AG04449 (cell line): ENCODE data around the gene RBP3.
"Not testable (repeated sequence)": the region's sequence is repeated elsewhere in the genome, so short reads cannot be mapped to it uniquely, and the experiment has no call there.

ENCODE experiments used
- CTCF ChIA-PET: fragments of 350-600 bp; formaldehyde crosslinking; extraction: SDS; loops from one replicate; lab custom pipeline; 2021; ENCODE audit warnings: antibody characterized with exemption; lab: Yijun Ruan, JAX
- POLR2A ChIA-PET: fragments of 400-600, 350-600 bp; formaldehyde crosslinking; extraction: SDS; loops from one replicate; lab custom pipeline; 2020; ENCODE audit warnings: antibody characterized with exemption, inconsistent platforms; lab: Yijun Ruan, JAX
- DNase-seq: peaks from one replicate; pipeline ENCODE4 v3.0.0-alpha.2; 2010; ENCODE audit warnings: low read depth, low spot score
- H3K4me3 ChIP-seq: 2 replicates; pipeline ENCODE4 v1.5.1; 2011; ENCODE audit warnings: low read depth, mild to moderate bottlenecking, control low read depth, low read length
- TF ChIP-seq, protein P1 (sequence below): IDR thresholded peaks from one replicate; pipeline ENCODE4 v1.5.1; 2011; ENCODE audit warnings: mild to moderate bottlenecking, moderate library complexity, low read length, control low read depth, inconsistent platforms; ENCODE audit not compliant: insufficient read depth; ENCODE audit errors: missing control alignments

Gene RBP3

DNA sequence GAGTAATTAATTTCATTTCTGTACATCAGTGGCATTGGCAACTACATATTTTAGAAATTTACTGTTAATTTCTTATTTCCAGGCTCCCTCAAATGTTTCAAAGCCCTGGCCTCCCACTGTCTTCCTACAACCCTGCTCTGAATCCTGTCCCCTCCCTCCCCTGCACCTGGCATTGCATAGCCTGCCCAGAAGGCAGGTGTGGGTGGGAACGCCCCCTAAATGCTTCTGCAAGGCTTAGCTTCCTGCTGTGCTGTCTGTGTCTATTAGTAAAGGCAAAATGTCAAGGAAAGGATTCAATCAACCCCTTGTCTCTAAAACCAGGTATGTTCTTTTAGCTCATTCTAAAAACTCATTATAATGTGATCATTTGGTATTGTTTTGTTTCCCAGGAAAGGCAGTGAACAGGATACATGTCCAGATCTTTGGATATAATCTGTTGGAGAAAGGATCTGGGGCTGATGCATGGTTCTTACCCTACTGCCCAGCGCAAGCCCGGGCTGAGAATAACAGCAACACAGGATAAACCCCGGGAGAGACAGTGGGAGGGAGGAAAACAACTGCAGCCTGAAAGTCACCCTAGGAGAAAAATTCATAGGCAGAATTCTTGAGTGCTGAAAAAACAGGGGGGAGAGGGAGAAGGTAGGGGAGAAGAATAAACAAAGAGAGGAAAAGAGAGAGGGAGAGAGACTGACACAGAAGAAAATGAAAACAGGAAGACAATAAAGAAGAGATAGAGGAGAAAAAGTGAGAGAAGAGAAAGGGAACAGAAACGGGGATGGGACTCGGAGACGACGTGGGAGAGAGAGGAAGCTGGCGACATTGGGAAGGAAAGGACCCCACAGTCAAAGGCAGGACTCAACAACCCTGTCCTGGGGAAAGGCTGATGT is 35.3 kb downstream of the RBP3 start:
- ChIA-PET POLR2A (interaction anchor here (1.1 kb wide), 1 partner anchor 20 kb away, joined by 6 read pairs; no protein-coding TSS in a partner anchor), CTCF (no interaction called here)
- TF ChIP-seq, protein P1, sequence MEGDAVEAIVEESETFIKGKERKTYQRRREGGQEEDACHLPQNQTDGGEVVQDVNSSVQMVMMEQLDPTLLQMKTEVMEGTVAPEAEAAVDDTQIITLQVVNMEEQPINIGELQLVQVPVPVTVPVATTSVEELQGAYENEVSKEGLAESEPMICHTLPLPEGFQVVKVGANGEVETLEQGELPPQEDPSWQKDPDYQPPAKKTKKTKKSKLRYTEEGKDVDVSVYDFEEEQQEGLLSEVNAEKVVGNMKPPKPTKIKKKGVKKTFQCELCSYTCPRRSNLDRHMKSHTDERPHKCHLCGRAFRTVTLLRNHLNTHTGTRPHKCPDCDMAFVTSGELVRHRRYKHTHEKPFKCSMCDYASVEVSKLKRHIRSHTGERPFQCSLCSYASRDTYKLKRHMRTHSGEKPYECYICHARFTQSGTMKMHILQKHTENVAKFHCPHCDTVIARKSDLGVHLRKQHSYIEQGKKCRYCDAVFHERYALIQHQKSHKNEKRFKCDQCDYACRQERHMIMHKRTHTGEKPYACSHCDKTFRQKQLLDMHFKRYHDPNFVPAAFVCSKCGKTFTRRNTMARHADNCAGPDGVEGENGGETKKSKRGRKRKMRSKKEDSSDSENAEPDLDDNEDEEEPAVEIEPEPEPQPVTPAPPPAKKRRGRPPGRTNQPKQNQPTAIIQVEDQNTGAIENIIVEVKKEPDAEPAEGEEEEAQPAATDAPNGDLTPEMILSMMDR: no peak
- H3K4me3 ChIP-seq: peak overlapping the region; percentile 72
- DNase-seq: no peak

DNA sequence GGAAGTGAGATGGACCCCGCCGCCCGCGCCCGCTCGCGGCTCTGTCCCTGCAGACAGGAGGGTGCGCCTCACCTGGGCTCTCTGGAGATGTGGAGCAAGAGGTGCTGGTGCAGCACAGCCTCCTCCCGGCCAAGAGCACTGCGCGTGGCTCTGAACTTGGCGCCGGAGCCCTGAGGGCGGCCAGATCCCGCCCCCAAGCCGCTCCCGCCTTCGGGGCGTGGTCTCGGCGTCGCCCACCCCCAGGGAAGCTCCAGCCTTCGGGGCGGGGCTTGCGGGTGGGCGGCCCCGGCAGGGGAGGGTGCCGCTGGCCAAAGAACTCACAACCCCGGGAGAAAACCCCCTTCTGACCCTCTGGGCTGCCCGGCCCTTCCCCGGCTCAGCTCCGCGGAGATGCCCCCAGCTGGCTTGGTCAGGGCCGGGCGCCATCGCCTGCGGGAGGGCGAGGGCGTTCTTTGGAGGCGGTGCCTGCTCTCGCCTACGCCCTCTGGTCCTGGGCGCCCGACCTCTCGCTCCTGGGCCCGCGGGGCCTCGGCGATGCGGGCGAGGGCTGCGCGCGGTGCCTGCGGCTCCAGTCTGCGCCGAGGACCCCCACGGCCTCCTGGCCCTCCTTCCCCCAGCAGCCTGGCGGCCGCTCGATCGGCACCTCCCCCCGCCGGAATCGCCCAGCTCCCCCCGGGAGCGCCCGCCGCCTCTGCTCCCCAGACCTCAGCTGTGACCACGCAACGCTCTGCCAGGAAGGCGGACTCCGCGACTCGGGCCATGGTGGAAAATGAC is 36.2 kb downstream of the RBP3 start, which contains the start of gene ZNF488:
Gene ZNF488, minus strand, starts transcription at position 146 of the 774 bp plus-strand sequence. CDS start 15,464 bp downstream, outside the sequence.
- ChIA-PET CTCF (no interaction called here), POLR2A (interaction anchor here (1.1 kb wide), 1 partner anchor 19 kb away, joined by 6 read pairs; no protein-coding TSS in a partner anchor)
- no peak for DNase-seq
- H3K4me3 ChIP-seq: peak within 1 kb of the TSS; percentile 72
- TF ChIP-seq, protein P1: no peak

DNA sequence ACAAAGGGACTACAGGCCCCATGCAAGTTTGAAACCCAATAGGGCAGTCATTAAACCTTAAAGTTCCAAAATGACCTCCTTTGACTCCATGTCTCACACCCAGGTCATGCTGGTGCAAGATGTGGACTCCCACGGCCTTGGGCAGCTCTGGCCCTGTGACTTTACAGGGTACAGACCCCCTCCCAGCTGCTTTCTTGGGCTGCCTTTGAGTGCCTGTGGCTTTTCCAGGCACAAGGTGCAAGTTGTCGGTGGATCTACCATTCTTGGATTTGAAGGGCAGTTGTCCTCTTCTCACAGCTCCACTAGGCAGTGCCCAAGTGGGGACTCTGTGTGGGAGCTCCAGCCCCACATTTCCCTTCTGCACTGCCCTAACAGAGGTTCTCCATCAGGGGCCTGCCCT is 37.9 kb downstream of the RBP3 start:
- POLR2A ChIA-PET: not testable (repeated sequence)

DNA sequence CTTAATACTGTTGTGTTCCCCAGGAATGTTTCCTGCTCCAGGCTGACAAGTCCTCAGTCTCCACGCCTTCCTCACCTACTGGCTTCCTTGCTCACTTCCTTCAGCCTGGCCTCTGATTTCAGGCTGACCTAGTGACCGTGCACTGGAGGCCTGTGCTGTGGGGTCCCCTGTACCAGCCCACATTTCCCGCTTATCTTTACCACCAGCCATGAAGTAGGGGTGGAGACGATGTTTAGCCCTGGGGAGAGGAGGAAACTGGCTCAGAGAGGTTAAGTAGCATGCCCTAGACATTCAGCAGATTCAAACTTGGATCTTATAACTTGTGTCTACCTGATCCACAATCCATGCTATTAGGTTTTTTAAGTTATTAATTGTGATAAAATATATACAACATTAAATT is 40.7 kb downstream of the RBP3 start:
- no peak for DNase-seq

More for the DNA sequence above, 37.9 kb downstream of the RBP3 start:
- CTCF ChIA-PET: interaction anchor here (1.5 kb wide), 1 partner anchor 12 kb away, joined by 3 read pairs; no protein-coding TSS in a partner anchor
- not testable (repeated sequence) for DNase-seq, H3K4me3 ChIP-seq

DNA sequence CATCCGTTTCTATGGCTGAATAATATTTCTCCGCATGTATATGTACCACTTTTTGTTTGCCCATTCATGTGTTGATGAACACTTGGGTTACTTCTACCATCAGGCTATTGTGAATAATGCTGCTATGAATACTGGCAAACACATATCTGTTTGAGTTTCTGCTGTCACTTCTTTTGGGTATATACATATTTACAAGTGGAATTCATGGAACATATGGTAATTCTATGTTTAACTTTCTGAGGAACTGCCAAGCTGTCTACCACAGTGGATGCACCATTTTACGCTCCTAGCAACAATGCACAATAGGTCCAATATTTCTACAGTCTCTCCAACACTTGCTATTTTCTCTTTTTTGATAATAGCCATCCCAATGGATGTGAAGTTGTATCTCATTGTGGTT is 41.5 kb downstream of the RBP3 start:
- TF ChIP-seq, protein P1: no peak
- ChIA-PET CTCF (no interaction called here), POLR2A (no interaction called here)
- no peak overlapping the region for H3K4me3 ChIP-seq
- no peak for DNase-seq

More for the DNA sequence above, 40.7 kb downstream of the RBP3 start:
- H3K4me3 ChIP-seq: no peak overlapping the region
- TF ChIP-seq, protein P1: no peak
- ChIA-PET POLR2A (no interaction called here), CTCF (no interaction called here)

DNA sequence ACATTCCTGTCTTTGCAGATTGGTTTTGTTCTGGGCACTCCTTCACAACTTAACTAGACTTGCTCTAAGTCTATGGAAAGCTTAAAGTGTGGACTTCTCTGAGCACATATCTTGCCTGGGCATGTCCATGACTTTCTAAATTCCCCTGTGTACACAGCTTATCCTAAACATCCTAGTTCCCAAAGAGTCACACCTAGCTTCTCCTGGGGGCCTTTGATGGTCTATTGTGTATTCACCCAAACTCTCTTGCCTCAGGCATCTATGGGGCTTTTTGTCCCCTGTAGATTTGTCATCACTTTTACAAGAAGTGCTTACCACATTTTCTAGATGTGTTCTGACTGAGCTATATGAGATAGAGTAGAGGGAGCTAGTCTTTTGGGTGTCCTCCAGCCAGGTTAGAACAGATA is 48.2 kb downstream of the RBP3 start:
- H3K4me3 ChIP-seq: no peak overlapping the region
- ChIA-PET CTCF (interaction anchor here (0.7 to 1.1 kb wide), 2 partner anchors 9 to 34 kb away, joined by 3 read pairs; no protein-coding TSS in a partner anchor), POLR2A (interaction anchor here (0.6 kb wide), 1 partner anchor 926 kb away, joined by 3 read pairs; no protein-coding TSS in a partner anchor)
- TF ChIP-seq, protein P1: no peak
- no peak for DNase-seq
